GM18873 (cell line): Measurements from ENCODE around the gene BICC1.

Experiments used
- ATAC-seq: cut with Tn5 transposase; IDR thresholded peaks from one replicate; pipeline ENCODE4 v1.9.1; 2021; ENCODE audit warnings: mild to moderate bottlenecking, moderate library complexity, moderate number of reproducible peaks; ENCODE audit not compliant: unreplicated experiment, low FRiP score

The BICC1 gene

DNA sequence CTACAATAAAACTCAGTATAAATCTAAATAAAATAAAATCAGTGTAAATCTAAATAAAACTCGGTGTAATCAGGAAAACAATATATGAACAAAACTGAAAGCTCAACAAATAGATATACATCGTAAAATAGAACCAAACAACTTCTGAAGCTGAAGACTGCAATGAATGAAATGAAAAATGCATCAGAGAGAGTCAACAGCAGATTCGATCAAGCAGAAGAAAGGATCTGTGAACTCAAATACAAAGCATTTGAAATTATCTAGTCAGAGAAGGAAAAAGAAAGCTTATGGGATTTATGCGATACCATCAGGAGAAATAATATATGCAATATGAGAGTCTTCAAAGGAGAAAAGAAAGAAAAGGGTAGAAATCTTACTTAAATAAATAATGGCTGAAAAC is 255.0 kb downstream of the BICC1 start:
- no peak for ATAC-seq

DNA sequence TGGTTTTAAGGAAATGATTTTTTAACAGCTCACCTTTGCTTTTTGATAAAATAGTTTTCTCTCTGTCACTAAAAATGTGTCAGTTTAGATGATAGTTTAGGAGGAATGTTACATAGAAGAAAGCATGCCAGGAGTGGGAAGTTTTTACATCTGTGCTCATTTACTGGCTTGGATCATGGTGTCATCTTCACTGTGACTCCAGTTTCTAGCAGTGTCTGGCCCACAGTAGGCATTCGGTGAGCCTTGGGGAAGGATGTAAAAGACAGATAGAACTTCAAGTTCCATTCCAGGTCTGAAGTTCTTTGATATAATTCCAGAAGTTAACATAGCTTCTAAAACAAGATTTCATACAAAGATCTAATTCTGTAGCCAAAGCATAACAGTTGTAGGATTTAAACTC is 259.2 kb downstream of the BICC1 start:
- ATAC-seq = no peak

GRCh38 chr10:58772758-58773157 is 260.1 kb downstream of the BICC1 start:
- ATAC-seq = no peak

- no peak for ATAC-seq
Measured at GRCh38 chr10:58773341-58773740, 260.7 kb downstream of the BICC1 start.

DNA sequence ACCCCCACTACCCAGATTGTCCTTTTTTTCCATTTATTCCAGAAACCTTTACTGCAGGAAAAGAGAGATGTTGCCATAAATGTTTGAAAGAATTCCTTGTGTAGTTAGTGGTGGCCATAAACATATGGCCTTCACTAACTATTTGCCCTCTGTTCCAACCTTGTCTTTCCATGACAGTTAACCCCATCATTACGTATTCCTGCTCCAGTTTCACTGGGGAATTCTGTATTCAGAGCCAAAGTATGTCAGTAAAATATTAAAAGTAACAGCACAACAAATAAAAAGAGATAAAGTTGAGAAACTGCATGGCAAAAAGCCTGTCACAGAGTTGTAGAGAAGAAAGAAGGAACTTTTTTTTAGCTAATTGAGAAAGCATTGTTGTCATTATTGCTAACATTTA is 261.3 kb downstream of the BICC1 start:
- no peak for ATAC-seq

DNA sequence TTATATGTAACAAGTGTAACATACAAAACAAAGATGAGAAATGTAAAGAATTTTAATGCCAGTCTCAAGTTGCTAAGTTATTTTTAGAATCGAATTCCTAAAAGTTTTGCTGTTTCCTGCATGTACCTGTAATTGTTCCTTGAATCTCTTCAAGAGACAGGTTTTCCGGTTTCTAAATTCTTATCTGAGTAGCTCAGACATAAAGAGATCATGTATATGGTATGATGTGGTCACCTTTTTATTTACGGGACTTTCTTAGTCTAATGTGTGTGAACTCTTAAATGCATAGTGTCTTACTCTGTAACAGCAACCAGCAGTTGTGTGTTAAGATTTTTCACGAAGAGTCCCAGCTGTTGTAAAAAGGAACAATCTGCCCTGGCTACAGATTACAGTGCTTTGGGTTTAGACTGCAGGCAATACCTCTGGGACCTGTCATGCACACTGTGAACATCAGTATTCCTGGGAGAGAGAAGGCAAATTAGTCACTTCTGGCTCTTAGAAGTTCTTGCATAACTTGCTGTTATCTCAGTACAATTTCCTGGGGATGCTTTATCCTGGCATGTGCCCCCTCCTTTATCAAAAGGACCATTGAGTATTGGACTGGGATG is 263.4 kb downstream of the BICC1 start:
- ATAC-seq = no peak

DNA sequence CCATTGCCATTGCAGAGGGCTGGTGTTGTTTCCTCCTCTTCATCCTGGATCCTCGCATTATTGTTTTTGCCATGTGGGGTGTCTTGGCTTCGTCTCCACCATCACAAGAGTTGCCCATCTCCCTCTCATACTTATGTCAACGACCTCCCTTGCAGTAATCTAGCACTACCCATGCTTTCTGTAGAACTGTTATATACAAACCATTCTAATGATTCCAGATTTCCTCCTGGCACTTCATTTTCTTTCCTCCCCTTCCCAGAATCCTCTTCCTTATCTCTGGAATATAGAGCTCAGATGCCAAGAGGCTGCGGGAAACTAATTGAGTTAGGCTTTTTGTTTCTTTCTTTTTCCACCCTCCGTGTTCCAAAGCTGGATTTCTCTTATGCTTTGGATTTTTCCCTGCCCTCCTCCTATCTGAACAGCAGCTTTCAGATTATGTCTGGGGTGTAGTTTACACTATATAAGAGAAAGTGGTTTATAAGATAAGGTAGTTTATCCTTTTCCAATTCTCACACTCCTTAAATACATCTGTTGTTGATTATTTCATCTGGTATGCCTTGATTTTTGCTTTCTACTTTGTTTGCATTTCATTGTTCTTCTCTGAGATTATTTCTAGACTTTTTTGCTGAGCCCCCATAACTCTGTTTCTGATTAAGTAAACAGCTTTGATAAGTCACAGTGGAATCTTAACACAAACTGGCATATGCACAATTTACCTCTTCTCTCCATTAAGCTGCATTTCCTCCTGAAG is 264.1 kb downstream of the BICC1 start:
- no peak for ATAC-seq

GRCh38 chr10:58778966-58779365 is 266.3 kb downstream of the BICC1 start:
- ATAC-seq = no peak

GRCh38 chr10:58779594-58779993 is 266.9 kb downstream of the BICC1 start:
- no peak for ATAC-seq

- no peak for ATAC-seq
Measured at GRCh38 chr10:58780476-58780875, 267.8 kb downstream of the BICC1 start.

GRCh38 chr10:58781873-58782488 is 269.3 kb downstream of the BICC1 start:
- no peak for ATAC-seq

DNA sequence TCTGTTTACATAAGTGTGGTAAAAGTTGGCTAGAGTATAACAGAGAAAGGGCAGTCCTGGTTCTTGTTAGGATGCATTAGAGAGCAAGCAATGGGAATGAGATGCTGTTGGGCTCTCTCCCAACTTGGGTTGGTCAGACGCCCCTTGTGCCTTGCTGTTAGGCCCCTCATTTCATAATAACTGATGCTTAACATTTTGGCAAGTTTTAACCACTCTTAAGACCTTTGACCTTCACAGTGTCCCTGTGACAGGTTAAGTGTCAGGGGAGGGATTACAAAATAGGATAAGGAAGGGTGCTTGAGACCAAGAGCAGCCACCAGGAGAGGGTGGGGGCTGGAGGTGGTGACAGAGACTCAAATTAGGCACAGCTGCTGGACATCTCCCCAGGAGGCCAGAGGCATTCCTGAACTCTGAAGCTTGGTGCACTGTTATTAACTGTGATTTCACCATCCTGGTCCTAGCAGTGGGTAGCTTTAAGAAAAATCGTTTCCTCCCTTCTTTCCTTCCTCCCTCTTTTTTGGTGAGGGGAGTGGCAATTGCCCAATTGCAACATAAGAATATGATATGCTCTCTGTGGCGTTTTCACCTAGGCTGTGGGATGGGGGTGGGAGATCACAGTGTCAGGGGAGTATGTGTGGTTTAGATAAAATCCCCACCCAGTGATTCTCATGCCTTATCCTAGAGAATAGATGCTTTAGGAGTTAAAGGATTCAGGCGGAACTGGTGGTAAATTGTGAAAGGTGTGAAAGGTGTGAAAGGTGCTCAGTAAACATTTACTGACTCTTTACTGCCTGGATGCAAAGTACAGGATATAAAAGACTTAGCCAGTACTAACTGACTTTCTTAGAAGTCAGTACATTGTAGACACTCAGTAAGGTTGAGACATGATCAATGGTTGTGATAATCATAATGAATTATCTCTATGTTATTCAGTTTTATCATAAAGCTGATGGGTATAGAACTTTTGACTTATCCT is 270.5 kb downstream of the BICC1 start:
- ATAC-seq = no peak

- no peak for ATAC-seq
Measured at GRCh38 chr10:58784361-58784760, 271.7 kb downstream of the BICC1 start.

GRCh38 chr10:58785354-58785753 is 272.7 kb downstream of the BICC1 start:
- no peak for ATAC-seq

DNA sequence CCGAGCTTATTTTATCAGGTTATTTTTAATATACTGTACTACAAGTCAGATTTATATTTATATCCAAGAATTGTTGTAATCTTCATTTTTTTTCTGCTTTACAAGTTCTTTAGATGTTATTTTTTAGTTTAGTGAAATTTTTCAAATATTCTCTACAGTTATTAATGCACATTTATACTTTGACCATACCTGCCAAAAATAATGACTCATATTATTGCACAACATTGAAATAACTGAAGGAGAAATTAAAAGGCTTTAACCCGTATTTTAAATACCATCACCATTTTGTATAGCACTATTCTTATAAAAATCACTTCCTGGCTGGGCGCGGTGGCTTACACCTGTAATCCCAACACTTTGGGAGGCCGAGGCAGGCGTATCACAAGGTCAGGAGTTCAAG is 278.5 kb downstream of the BICC1 start:
- no peak for ATAC-seq

DNA sequence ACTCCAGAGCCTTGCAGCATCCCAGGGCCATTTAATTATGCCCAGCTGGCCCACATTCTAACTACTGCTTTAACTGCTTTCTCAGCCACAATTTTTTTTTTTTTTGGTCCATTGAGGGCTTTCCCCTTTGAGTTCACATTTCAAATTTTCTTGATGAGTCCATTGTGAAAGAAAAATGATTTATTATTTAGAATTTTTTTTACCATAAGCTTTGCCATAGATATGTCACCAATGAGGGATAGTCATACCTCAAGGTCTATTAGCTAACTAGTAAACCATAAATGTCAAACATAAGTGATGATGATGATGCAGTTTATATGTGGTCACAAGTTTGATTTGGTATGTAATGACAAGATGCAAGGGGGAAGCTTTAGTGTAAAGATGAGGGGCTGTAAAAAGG is 282.9 kb downstream of the BICC1 start:
- ATAC-seq = no peak

DNA sequence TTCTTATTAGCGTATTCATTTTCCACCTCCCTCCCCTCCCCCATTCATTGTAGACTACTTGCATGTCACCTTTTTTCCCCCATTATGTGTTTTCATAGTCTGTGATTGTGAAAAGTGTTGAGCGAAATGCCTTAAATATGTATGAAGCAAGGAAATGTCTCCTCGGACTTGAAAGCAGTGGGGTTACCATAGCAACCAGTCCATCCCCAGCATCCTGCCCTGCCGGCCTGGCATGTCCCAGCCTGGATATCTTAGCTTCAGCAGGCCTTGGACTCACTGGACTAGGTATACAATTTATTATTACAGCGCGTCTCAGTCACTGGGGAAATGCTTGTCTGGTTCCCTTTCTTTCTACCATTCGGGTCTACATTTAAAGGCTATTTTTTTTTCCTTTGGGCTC is 283.6 kb downstream of the BICC1 start:
- no peak for ATAC-seq

- no peak for ATAC-seq
Measured at GRCh38 chr10:58796824-58797223, 284.2 kb downstream of the BICC1 start.

DNA sequence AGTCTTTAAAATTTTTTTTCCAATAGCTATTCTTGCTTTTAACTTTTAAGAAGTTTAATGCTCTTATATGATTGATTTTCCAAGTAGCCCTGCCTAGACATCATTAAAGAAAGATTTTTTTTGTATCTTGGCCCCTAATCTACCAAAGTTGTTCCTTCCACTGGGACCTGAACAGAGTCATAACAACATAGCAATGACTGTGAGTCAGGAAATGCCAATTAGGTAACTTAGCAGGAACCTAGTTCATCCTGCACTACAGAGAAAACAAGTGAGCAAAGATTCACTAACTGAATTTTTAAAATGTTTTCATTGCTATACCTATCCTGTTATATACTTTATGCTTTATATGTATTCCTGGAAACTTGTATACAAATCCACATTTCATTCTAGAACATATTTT is 284.7 kb downstream of the BICC1 start:
- no peak for ATAC-seq

DNA sequence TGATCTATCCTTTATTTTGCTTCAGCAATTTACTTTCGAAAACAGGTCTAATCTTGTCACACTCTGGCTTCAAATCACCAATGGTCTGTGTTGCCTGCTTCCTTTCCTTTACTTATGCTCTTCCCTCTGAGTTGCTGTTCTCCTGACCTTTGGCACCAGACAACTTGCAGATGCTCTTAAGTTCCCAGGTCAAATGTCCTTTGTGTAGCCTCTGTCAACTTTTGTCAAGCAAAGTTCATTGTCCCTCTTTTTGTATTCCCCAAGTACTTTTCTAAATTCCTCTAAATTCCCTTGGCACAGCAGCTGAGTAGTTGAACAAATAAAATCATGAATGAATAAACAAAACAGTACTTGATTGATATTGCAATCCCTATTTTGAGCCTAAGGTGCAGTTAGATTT is 289.4 kb downstream of the BICC1 start:
- no peak for ATAC-seq

GRCh38 chr10:58806323-58806722 is 293.7 kb downstream of the BICC1 start:
- ATAC-seq = no peak
